ENCODE measurements around the gene EFEMP2.

EFEMP2 gene

GRCh38 chr11:65884716-65885092 lies 12.1 kb upstream of the EFEMP2 start:
- DNase-seq = no peak

- no peak for DNase-seq
These were observed 11.5 kb upstream of the EFEMP2 start for GRCh38 chr11:65883786-65884715.

- no peak for DNase-seq
These were observed 10.6 kb upstream of the EFEMP2 start for GRCh38 chr11:65883058-65883761.

- DNase-seq = no peak
These were observed 9.8 kb upstream of the EFEMP2 start for GRCh38 chr11:65882120-65883057.

GRCh38 chr11:65880844-65881421 lies 8.3 kb upstream of the EFEMP2 start:
- DNase-seq = no peak

- no peak for DNase-seq
These were observed 7.4 kb upstream of the EFEMP2 start for GRCh38 chr11:65880027-65880426.

GRCh38 chr11:65879617-65880016 lies 7.0 kb upstream of the EFEMP2 start, which contains the start of gene CTSW:
CTSW (plus strand) TSS chr11:65879837; CDS start chr11:65879855, 18 bp downstream.
- DNase-seq = no peak

GRCh38 chr11:65873318-65874156 lies 937 bp upstream of the EFEMP2 start:
- no peak for DNase-seq

- no peak for DNase-seq
These were observed 620 bp downstream of the EFEMP2 start for GRCh38 chr11:65871811-65872548.

- no peak for DNase-seq
These were observed 1.6 kb downstream of the EFEMP2 start for GRCh38 chr11:65870706-65871681.

- no peak for DNase-seq
These were observed 2.3 kb downstream of the EFEMP2 start for GRCh38 chr11:65870307-65870658.

GRCh38 chr11:65869643-65870306 lies 2.8 kb downstream of the EFEMP2 start:
- DNase-seq = no peak

- no peak for DNase-seq
These were observed 3.7 kb downstream of the EFEMP2 start for GRCh38 chr11:65868907-65869306.

- DNase-seq = no peak
These were observed 4.4 kb downstream of the EFEMP2 start for GRCh38 chr11:65868076-65868667.

GRCh38 chr11:65867284-65868071 lies 5.1 kb downstream of the EFEMP2 start:
- no peak for DNase-seq

GRCh38 chr11:65866509-65867283 lies 5.9 kb downstream of the EFEMP2 start:
- no peak for DNase-seq
